Skin epidermis (tissue), 12 donors: ENCODE data around the gene IL31.

Experiments used
- H3K27ac ChIP-seq, 21 experiments: fragments of 200-600 bp; sonication (generic) in 11 of 21; one replicate each; pipeline ENCODE4 v1.5.0; 2020; ENCODE audit warnings: mild to moderate bottlenecking in 3 of 21, inconsistent platforms in 2 of 21, moderate library complexity in 2 of 21
- H3K4me3 ChIP-seq, 7 experiments: fragments of 200-600 bp; sonication (generic) in 2 of 7; one replicate each; pipeline ENCODE4 v1.5.0; 2020; ENCODE audit warnings: inconsistent platforms in 2 of 7, mild to moderate bottlenecking in 2 of 7, moderate library complexity in 1 of 7

Gene IL31

GRCh38 chr12:122174155-122174845, at the start of gene IL31:
Gene IL31, minus strand, starts transcription at chr12:122174221. Its CDS starts 49 bp downstream, at chr12:122174172.
- Histone ChIP-seq H3K4me3 (no peak within 1 kb of the TSS), H3K27ac (no peak within 1 kb of the TSS)

- H3K4me3 ChIP-seq, result no peak overlapping the region
- H3K27ac ChIP-seq, result no peak overlapping the region
These were observed 42.4 kb upstream of the IL31 start for GRCh38 chr12:122216445-122216844.

- no peak overlapping the region for H3K27ac ChIP-seq
- H3K4me3 ChIP-seq, result no peak overlapping the region
These were observed 41.8 kb upstream of the IL31 start for GRCh38 chr12:122215771-122216170.

- no peak overlapping the region for H3K4me3 ChIP-seq
- no peak overlapping the region for H3K27ac ChIP-seq
These were observed 34.2 kb upstream of the IL31 start for GRCh38 chr12:122208073-122208820.

- Histone ChIP-seq H3K27ac (no peak overlapping the region), H3K4me3 (no peak overlapping the region)
These were observed 33.4 kb upstream of the IL31 start for GRCh38 chr12:122207391-122207790.

GRCh38 chr12:122206976-122207375, 33.0 kb upstream of the IL31 start:
- Histone ChIP-seq H3K4me3 (no peak overlapping the region), H3K27ac (no peak overlapping the region)

- no peak overlapping the region for H3K27ac ChIP-seq
- H3K4me3 ChIP-seq, result no peak overlapping the region
These were observed 32.3 kb upstream of the IL31 start for GRCh38 chr12:122206111-122206881.

- Histone ChIP-seq H3K27ac (no peak overlapping the region), H3K4me3 (no peak overlapping the region)
These were observed 31.3 kb upstream of the IL31 start for GRCh38 chr12:122205053-122205925.

- H3K27ac ChIP-seq, result peak overlapping the region in 3 of 21 experiments; percentile 3 to 62 (median 48)
- H3K4me3 ChIP-seq, result peak overlapping the region; percentile 42 to 61 (median 53)
These were observed 30.4 kb upstream of the IL31 start for GRCh38 chr12:122204167-122205052.

GRCh38 chr12:122203301-122204166, 29.5 kb upstream of the IL31 start, which contains the start of gene B3GNT4:
Gene B3GNT4, plus strand, starts transcription at chr12:122203709. Its CDS starts 910 bp downstream, at chr12:122204619.
- peak within 1 kb of the TSS in 14 of 21 experiments; percentile 3 to 66 (median 44) for H3K27ac ChIP-seq

GRCh38 chr12:122202811-122203210, 28.8 kb upstream of the IL31 start:
- peak overlapping the region; percentile 42 to 61 (median 53) for H3K4me3 ChIP-seq

More at GRCh38 chr12:122203301-122204166, 29.5 kb upstream of the IL31 start, which contains the start of gene B3GNT4:
- peak within 1 kb of the TSS; percentile 42 to 61 (median 53) for H3K4me3 ChIP-seq

GRCh38 chr12:122202017-122202416, 28.0 kb upstream of the IL31 start:
- H3K4me3 ChIP-seq, result no peak overlapping the region
- H3K27ac ChIP-seq, result no peak overlapping the region

More at GRCh38 chr12:122202811-122203210, 28.8 kb upstream of the IL31 start:
- H3K27ac ChIP-seq, result peak overlapping the region in 6 of 21 experiments; percentile 3 to 65 (median 51)

GRCh38 chr12:122201381-122201780, 27.4 kb upstream of the IL31 start:
- Histone ChIP-seq H3K4me3 (no peak overlapping the region), H3K27ac (no peak overlapping the region)

GRCh38 chr12:122200541-122201175, 26.6 kb upstream of the IL31 start:
- no peak overlapping the region for H3K27ac ChIP-seq
- no peak overlapping the region for H3K4me3 ChIP-seq

GRCh38 chr12:122199484-122200355, 25.7 kb upstream of the IL31 start:
- no peak overlapping the region for H3K27ac ChIP-seq
- no peak overlapping the region for H3K4me3 ChIP-seq

GRCh38 chr12:122197612-122197966, 23.6 kb upstream of the IL31 start:
- H3K4me3 ChIP-seq, result no peak overlapping the region
- H3K27ac ChIP-seq, result no peak overlapping the region
